Neural progenitor cell (in vitro differentiated cells): ENCODE data around the gene DGKD. TPM values are rescaled to one million over a fixed set of nuclear protein-coding genes. Genes with fewer than 3 reads are reported as not detected.

ENCODE experiments used
- DNase-seq: peaks from one replicate; pipeline ENCODE4 v3.0.0-alpha.2; 2016; ENCODE audit warnings: low spot score
- H2AFZ ChIP-seq: fragments of 200-600 bp; sonication (generic); replicated peaks from 2 replicates; pipeline ENCODE4 v1.6.1; 2016; ENCODE audit warnings: antibody characterized with exemption
- H3F3A ChIP-seq: fragments of 200-600 bp; sonication (generic); 2 replicates; pipeline ENCODE4 v1.6.1; 2016; ENCODE audit warnings: antibody characterized with exemption, low read depth
- H3K27ac ChIP-seq: fragments of 200-600 bp; sonication (generic); 2 replicates; pipeline ENCODE4 v1.5.1; 2016; ENCODE audit warnings: mild to moderate bottlenecking
- H3K27me3 ChIP-seq: fragments of 200-600 bp; sonication (generic); 2 replicates; pipeline ENCODE4 v1.6.1; 2016; ENCODE audit warnings: mild to moderate bottlenecking, moderate library complexity
- H3K36me3 ChIP-seq: fragments of 200-600 bp; sonication (generic); 2 replicates; pipeline ENCODE4 v1.5.1; 2016
- H3K4me1 ChIP-seq: fragments of 200-600 bp; sonication (generic); 2 replicates; pipeline ENCODE4 v1.6.1; 2016; ENCODE audit warnings: mixed run types
- H3K4me2 ChIP-seq: fragments of 200-600 bp; sonication (generic); 2 replicates; pipeline ENCODE4 v1.6.1; 2016
- H3K4me3 ChIP-seq: fragments of 200-600 bp; sonication (generic); 2 replicates; pipeline ENCODE4 v1.5.1; 2016
- H3K79me2 ChIP-seq: fragments of 200-600 bp; sonication (generic); 2 replicates; pipeline ENCODE4 v1.6.1; 2016; ENCODE audit warnings: low read depth
- H3K9ac ChIP-seq: fragments of 200-600 bp; sonication (generic); 2 replicates; pipeline ENCODE4 v1.6.1; 2016
- H3K9me3 ChIP-seq: fragments of 200-600 bp; sonication (generic); 2 replicates; pipeline ENCODE4 v1.5.1; 2016; ENCODE audit warnings: low read depth
- H4K20me1 ChIP-seq: fragments of 200-600 bp; sonication (generic); 2 replicates; pipeline ENCODE4 v1.6.1; 2016; ENCODE audit warnings: low read depth
- H3K27ac Mint-ChIP-seq: 3 replicates; pipeline ENCODE4 v1.8.0; 2021; ENCODE audit warnings: mixed read lengths
- H3K27me3 Mint-ChIP-seq: 2 replicates; pipeline ENCODE4 v1.8.0; 2022; ENCODE audit warnings: low read depth, mild to moderate bottlenecking, inconsistent platforms, moderate library complexity, mixed read lengths; ENCODE audit not compliant: insufficient read depth
- H3K36me3 Mint-ChIP-seq: 3 replicates; pipeline ENCODE4 v1.8.0; 2021; ENCODE audit warnings: mixed read lengths
- H3K4me1 Mint-ChIP-seq: 3 replicates; pipeline ENCODE4 v1.8.0; 2021; ENCODE audit warnings: mixed read lengths
- H3K4me3 Mint-ChIP-seq: 3 replicates; pipeline ENCODE4 v1.8.0; 2021; ENCODE audit warnings: mild to moderate bottlenecking, moderate library complexity, mixed read lengths
- H3K9me3 Mint-ChIP-seq: 3 replicates; pipeline ENCODE4 v1.8.0; 2020; ENCODE audit warnings: mixed read lengths
- EZH2 ChIP-seq: fragments of 200-600 bp; sonication (generic); IDR thresholded peaks from 2 replicates; pipeline ENCODE4 v1.6.1; 2017; ENCODE audit warnings: antibody characterized with exemption, mild to moderate bottlenecking, moderate library complexity
- EZH2phosphoT487 ChIP-seq: fragments of 200-600 bp; sonication (generic); IDR thresholded peaks from 2 replicates; pipeline ENCODE4 v1.6.1; 2017; ENCODE audit warnings: antibody characterized with exemption
- total RNA-seq: library from RNA; depleted of rRNA; stranded (reverse); fragments of >200 nt; gene quantifications from 2 replicates; pipeline ENCODE4 v1.2.3, GENCODE V29; 2015; ENCODE audit warnings: low replicate concordance
- TF ChIP-seq, protein P1 (sequence below): fragments of 200-600 bp; sonication (generic); IDR thresholded peaks from 2 replicates; pipeline ENCODE4 v1.5.1; 2017; ENCODE audit warnings: antibody characterized with exemption, mild to moderate bottlenecking

The DGKD gene
- total RNA-seq, 1 donor from 2014 or later = 10.9 TPM

DNA sequence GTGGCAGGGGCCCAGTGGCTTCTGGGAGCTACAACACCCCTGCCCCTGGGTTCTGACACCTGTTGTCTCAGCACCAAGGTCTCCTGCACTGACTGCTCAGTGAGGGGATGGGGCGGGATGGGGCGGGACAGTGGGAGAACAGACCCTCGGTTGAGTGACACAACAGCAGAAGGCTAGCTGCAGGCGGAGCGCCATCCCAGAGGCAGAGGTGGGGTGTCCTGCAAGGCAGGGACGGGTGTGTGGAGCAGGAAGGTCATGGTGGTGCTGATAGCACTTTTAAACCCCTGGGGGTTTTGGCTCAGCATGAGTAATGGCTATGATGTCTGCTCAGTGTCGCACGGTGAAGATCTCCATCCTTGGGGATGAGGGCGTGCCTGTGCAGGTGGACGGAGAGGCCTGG lies 105.1 kb downstream of the DGKD start:
- no peaks in the 10 kb centered on the region for H3K4me1 Mint-ChIP-seq

DNA sequence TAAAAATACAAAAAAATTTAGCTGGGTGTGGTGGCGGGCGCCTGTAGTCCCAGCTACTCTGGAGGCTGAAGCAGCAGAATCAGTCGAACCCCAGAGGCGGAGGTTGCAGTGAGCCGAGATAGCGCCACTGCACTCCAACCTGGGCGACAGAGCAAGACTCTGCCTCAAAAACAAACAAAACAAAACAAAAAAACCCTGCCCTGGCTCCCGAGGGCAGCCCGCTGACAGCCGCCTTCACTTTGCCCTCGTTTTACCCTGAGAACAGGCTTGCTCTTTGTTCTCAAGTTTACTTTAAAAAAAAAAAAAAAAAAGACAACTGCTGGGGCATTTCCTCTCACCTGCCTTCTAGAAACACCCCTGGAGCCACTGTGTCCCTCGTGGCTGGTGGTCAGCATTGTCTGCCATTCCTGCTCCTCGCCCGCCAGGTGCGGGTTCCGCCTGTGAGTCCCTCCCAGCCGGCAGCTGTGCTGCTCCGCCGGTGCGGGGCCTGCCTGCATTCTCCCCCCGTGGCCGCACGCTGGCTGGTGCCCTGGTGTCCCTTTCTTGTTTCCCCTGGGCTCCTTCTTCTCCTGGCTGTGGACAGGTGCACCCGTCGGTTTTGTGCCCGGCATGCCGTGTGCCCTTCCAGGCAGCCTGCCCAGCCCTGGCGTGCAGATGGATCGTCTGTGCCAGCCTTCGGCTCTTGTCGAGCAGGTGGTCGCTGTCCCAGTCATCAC lies 106.6 kb downstream of the DGKD start:
- Histone ChIP-seq H4K20me1 (no peaks in the 10 kb centered on the region), H3K27ac (no peak overlapping the region), H3K4me3 (no peak overlapping the region), H2AFZ (no peak overlapping the region), H3K9me3 (no peaks in the 10 kb centered on the region), H3K4me1 (no peaks in the 10 kb centered on the region), H3K36me3 (no peaks in the 10 kb centered on the region), H3K27me3 (no peaks in the 10 kb centered on the region), H3K79me2 (no peaks in the 10 kb centered on the region), H3K9ac (no peak overlapping the region), H3K4me2 (no peak overlapping the region), H3F3A (no peaks in the 10 kb centered on the region)
- peaks cover 2% of the 10 kb centered on the region for H3K27me3 Mint-ChIP-seq
- no peak overlapping the region for H3K4me3 Mint-ChIP-seq
- DNase-seq = no peak
- no peaks in the 10 kb centered on the region for H3K4me1 Mint-ChIP-seq
- TF ChIP-seq, protein P1, sequence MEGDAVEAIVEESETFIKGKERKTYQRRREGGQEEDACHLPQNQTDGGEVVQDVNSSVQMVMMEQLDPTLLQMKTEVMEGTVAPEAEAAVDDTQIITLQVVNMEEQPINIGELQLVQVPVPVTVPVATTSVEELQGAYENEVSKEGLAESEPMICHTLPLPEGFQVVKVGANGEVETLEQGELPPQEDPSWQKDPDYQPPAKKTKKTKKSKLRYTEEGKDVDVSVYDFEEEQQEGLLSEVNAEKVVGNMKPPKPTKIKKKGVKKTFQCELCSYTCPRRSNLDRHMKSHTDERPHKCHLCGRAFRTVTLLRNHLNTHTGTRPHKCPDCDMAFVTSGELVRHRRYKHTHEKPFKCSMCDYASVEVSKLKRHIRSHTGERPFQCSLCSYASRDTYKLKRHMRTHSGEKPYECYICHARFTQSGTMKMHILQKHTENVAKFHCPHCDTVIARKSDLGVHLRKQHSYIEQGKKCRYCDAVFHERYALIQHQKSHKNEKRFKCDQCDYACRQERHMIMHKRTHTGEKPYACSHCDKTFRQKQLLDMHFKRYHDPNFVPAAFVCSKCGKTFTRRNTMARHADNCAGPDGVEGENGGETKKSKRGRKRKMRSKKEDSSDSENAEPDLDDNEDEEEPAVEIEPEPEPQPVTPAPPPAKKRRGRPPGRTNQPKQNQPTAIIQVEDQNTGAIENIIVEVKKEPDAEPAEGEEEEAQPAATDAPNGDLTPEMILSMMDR = no peak
- TF ChIP-seq EZH2 = no peak
- no peak for TF ChIP-seq EZH2phosphoT487
- H3K9me3 Mint-ChIP-seq = no peaks in the 10 kb centered on the region
- H3K27ac Mint-ChIP-seq = no peak overlapping the region
- H3K36me3 Mint-ChIP-seq = peaks cover 20% of the 10 kb centered on the region

More for the DNA sequence above, 105.1 kb downstream of the DGKD start:
- Histone ChIP-seq H3K9ac (no peak overlapping the region), H3K36me3 (no peaks in the 10 kb centered on the region), H3K4me2 (no peak overlapping the region), H3K27ac (no peak overlapping the region), H3K27me3 (no peaks in the 10 kb centered on the region), H3K4me3 (no peak overlapping the region), H2AFZ (no peak overlapping the region), H3K9me3 (no peaks in the 10 kb centered on the region), H4K20me1 (no peaks in the 10 kb centered on the region), H3K79me2 (no peaks in the 10 kb centered on the region), H3F3A (no peaks in the 10 kb centered on the region), H3K4me1 (no peaks in the 10 kb centered on the region)
- DNase-seq = no peak
- peaks cover 24% of the 10 kb centered on the region for H3K36me3 Mint-ChIP-seq
- no peak for TF ChIP-seq EZH2
- TF ChIP-seq, protein P1 = no peak
- TF ChIP-seq EZH2phosphoT487 = no peak
- H3K27ac Mint-ChIP-seq = no peak overlapping the region
- peaks cover 2% of the 10 kb centered on the region for H3K27me3 Mint-ChIP-seq
- H3K4me3 Mint-ChIP-seq = no peak overlapping the region
- no peaks in the 10 kb centered on the region for H3K9me3 Mint-ChIP-seq

DNA sequence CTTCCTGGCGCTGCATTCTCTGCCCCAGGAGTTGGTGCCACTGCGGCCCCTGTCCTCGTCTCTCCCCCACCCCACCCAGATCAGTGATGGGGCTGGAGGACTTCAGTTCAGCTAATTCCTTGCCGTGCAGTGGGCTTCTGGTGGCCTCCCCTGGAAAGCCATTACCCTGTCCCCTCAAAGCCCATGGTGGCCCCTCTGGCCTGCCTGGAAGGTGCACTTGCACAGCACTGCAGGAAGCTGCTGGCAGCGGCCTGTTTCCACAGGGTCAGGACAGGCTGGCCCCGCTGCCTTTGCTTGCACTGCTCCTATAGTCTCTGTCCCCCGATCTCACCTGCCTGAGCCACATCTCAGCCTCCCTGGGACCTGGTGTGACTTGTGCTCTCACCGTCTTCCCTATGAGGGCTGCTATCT lies 107.2 kb downstream of the DGKD start:
- Mint-ChIP-seq H3K27ac (no peak overlapping the region), H3K4me1 (no peaks in the 10 kb centered on the region), H3K27me3 (peaks cover 2% of the 10 kb centered on the region), H3K4me3 (no peak overlapping the region), H3K36me3 (peaks cover 23% of the 10 kb centered on the region), H3K9me3 (no peaks in the 10 kb centered on the region)
- Histone ChIP-seq H3K4me1 (no peaks in the 10 kb centered on the region), H3K36me3 (no peaks in the 10 kb centered on the region), H3F3A (no peaks in the 10 kb centered on the region), H3K27me3 (no peaks in the 10 kb centered on the region), H3K27ac (no peak overlapping the region), H3K4me3 (no peak overlapping the region), H3K4me2 (no peak overlapping the region), H3K79me2 (no peaks in the 10 kb centered on the region), H4K20me1 (no peaks in the 10 kb centered on the region), H3K9ac (no peak overlapping the region), H2AFZ (no peak overlapping the region), H3K9me3 (no peaks in the 10 kb centered on the region)
- DNase-seq = no peak
- TF ChIP-seq, protein P1 = no peak
- no peak for TF ChIP-seq EZH2phosphoT487
- no peak for TF ChIP-seq EZH2
